Measurements from ENCODE around the gene PRELID2.

- TF ChIP-seq SUZ12 (IDR thresholded peaks at IDR 0.05; ENCODE audit: extremely low read depth, insufficient read depth, insufficient read length), result no peak
- TF ChIP-seq YY1 (IDR thresholded peaks at IDR 0.05; ENCODE audit: insufficient read depth, insufficient read length), result no peak
These were observed 16.5 kb downstream of the PRELID2 start for GRCh38 chr5:145818604-145819003.
